ENCODE results near the gene ZNF43.
"Not testable (repeated sequence)": the region's sequence is repeated elsewhere in the genome, so short reads cannot be mapped to it uniquely, and the experiment has no call there.

Gene ZNF43

GRCh38 chr19:21835810-21836444, at the start of gene ZNF43:
ZNF43 (minus strand) TSS chr19:21836182; CDS start chr19:21836038, 144 bp downstream.
- DNase-seq: peak; percentile 89 to 94

DNA sequence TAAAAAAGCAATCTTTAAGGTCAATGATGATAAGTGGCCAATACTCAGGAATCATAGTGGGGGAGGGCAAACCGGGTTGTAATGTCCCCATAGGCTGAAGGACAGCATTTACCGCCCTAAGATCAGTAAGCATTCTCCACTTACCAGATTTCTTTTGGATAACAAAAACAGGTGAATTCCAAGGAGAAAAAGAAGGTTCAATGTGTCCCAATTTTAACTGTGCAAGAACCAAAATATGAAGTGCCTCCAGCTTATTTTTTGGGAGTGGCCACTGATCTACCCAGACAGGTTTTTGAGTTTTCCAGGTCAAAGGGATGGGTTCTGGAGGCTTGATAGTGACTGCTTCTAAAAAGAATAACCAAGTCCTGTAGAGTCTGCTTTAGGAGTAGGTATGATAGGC, 49.5 kb upstream of the ZNF43 start:
- DNase-seq: not testable (repeated sequence)

- DNase-seq: not testable (repeated sequence)
Measured at GRCh38 chr19:21884786-21885185, 48.8 kb upstream of the ZNF43 start.

GRCh38 chr19:21883516-21883915, 47.5 kb upstream of the ZNF43 start:
- no peak for DNase-seq

- DNase-seq: peak in 1 of 2 donors; percentile 22
Measured at GRCh38 chr19:21880761-21881160, 44.8 kb upstream of the ZNF43 start.

DNA sequence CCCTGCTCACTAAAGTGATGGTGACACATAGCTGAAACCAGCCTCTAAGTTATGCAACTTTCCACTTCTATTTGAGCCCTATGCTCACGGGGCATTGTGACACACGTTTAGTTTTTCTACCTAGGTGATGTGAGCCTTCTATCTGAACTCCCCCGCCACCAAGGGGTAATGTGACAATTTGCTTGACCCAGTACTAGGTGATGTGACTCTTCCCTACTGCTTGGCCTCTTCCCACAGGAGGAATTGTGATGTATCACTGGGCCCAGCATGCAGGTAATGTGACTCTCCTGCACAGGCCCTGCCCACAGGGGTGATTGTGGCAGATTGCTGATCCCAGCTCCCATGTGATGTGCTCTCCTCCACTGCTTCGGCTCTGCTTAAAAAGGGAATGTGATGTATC, 42.7 kb upstream of the ZNF43 start:
- no peak for DNase-seq

- DNase-seq: no peak
Measured at GRCh38 chr19:21877976-21878375, 42.0 kb upstream of the ZNF43 start.

GRCh38 chr19:21876608-21877007, 40.6 kb upstream of the ZNF43 start:
- DNase-seq: not testable (repeated sequence)

DNA sequence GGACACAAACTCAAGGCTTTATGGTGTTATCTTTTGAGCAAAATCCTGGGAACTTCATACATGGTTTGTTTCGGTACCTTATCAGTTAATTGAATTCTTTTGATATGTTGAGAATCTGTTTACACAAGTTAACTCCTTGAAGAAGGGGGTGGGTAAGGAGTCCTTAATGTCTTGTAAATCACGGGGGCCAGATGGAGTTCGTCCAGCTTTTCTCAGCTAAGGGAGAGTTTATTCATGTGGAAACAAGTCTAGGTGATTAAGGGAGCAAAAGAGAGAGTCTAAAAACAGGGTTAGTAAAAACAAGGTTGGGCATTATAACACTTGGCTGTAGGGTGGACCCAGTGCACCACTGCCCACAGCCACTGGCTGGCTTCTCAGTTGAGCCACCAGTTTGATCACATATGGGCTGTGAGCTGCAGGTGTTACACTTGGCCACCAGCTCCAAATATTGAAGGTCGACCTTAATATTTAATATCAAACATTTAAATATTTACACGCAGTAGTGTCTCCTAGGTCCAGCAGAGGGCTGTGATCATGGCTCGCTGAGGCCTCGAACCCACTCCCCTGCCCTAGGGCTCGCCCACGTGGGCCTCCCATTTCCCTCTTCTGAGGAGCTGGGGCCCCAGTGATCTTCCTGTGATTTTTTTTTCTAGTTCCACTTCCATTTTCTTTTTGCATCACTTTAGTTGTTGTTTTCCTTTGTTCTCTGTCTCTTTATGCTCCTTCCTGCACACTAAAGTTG, 21.0 kb upstream of the ZNF43 start:
- DNase-seq: no peak

DNA sequence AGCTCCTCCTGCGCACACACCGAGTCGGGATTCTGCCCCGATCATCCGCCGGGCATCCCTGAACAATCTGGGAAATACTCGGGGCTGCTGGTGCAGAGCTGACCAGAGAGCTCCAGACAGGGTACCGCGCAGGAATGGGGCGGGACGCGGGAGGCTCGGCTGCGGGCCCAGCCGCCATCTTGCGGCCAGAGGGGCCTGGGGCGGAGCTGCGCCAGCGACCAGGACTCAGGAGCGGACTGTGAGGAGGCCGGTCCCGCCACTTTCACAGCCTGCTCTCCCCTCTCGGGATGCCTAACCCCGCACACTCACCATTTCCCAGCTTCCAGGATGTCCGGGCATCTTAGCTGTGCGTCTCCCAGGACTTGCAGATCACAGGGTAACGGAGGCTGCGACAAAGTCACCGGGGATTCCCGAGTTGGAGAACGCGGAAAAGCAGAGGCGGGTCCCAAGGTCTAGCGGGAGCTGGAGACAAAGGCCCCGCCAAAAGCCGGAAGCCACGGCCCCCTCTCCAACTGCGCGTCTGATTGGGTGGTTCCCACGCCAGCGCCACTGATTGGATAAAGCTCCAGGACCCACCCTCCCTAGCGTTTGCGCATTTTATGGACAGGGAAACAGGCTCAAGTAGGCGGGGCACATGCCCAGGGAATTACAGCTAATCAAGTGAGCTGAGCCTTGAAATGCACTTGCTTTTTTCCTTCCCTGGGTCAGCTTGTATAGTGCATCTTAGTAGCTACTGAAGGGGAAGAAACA, 15.8 kb upstream of the ZNF43 start:
- peak; percentile 90 for DNase-seq

- DNase-seq: no peak
Measured at GRCh38 chr19:21850656-21851255, 14.8 kb upstream of the ZNF43 start.

GRCh38 chr19:21848706-21849105, 12.7 kb upstream of the ZNF43 start:
- DNase-seq: no peak

- DNase-seq: no peak
Measured at GRCh38 chr19:21843081-21843480, 7.1 kb upstream of the ZNF43 start.

DNA sequence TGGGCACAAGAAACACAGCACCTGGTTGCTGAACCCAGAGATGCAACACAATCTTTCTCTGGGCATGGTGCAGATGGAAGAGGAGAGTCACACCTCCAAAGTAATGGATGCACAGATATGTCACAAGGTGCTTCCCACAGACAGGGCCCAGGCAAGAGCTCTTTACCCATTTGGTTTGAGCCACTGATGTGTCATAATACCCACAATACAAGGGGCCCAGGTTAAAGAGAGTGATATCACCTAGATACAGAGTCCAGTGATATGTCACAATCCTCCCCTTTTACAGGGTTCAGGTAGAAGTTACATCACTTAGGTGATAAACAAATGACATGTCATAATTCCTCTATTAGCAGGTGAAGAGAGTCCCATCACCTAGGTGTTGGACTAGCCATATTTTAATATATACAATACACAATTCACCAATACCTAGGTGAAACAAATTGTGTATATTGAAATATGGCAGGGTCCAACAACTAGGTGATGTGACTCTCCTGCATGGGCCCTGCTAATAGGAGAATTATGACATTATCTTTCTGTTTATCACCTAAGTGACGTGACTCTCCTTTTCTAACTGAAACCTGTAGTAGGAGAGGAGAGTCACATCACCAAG, 5.6 kb upstream of the ZNF43 start:
- DNase-seq: no peak

DNA sequence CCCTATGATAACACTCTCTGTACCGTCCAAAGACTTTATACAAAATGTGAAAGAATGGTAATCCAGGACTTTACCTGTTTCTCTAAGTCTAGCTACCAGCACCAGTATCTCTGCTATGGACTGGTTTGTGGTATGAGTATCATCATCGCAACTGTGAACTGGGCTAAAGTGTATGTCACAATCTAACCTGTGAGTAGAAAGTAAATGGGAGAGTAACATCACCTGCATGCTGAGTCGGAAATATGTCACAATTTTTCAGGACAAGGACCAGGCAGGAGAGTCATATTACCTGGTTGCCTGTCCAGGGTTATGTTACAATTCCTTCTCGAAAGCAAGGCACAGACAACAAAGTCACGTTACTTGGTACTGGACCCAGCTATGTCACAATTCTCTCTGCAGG, 5.1 kb upstream of the ZNF43 start:
- DNase-seq: no peak

GRCh38 chr19:21839976-21840375, 4.0 kb upstream of the ZNF43 start:
- no peak for DNase-seq

DNA sequence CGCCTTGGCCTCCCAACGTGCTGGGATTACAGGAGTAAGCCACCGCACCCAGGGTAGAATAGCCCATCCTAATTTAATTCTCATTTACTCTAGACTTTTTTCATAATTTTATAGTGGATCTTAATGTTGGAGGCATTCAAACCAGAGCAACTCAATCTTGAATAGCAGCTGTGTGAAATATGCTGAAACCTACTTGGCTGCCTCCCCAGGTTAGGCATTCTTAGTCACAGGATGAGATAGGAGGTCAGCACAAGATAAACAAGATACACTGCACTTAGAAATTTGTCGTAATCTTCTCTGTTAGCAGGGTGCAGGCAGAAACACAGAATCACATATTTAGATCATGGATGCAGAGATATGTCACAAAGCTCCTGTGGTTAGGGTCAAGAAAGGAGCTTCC, 2.7 kb upstream of the ZNF43 start:
- no peak for DNase-seq

GRCh38 chr19:21835429-21835809, 563 bp downstream of the ZNF43 start:
- DNase-seq: peak; percentile 26 to 34

DNA sequence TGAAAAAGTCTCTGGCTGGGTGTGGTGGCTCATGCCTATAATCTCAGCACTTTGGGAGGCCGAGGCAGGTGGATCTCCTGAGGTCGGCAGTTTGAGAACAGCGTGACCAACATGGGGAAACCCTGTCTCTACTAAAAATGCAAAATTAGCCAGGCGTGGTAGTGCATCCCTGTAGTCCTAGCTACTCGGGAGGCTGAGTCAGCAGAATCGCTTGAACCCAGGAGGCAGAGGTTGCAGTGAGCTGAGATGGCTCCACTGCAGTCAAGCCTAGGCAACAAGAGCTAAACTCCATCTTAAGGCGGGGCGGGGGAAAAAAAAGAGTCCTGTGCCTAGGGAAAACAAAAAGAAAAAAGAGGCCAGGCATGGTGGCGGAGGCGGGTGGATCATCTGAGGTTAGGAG, 2.2 kb downstream of the ZNF43 start:
- DNase-seq: no peak

DNA sequence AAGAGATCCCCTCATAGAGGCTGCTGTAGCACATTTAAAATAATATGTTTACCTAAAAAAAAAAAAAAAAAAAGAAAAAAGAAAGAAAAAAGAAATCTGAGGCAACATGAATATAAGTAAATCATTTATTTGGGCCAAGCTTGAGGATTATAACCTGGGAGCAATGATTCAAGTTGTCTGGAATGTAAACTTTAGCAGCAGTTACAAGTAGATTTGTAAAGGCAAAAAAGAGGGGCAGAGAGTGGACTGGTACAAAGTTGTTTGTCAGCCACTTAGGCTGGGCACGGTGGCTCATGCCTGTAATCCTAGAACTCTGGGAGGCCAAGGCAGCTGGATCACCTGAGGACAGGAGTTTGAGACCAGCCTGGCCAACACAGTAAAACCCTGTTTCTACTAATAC, 11.3 kb downstream of the ZNF43 start:
- DNase-seq: no peak

DNA sequence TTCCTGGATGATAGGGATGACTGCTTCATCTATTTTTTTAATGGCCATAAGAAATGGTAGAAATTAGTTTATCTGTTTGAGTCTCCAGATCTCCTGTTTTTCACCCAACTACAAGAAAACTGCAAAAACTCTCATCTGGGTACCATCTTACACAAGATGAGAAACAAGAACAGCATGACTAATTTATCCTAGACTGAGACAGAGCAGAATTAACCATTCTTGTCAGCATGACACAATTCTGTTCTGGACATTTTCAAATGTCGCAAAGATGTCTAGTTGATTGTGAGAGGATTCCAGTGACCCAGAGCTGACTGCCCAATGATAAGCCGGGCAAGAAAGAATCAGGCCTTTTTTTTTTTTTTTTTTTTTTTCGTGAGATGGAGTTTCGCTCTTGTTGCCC, 12.8 kb downstream of the ZNF43 start:
- DNase-seq: no peak

DNA sequence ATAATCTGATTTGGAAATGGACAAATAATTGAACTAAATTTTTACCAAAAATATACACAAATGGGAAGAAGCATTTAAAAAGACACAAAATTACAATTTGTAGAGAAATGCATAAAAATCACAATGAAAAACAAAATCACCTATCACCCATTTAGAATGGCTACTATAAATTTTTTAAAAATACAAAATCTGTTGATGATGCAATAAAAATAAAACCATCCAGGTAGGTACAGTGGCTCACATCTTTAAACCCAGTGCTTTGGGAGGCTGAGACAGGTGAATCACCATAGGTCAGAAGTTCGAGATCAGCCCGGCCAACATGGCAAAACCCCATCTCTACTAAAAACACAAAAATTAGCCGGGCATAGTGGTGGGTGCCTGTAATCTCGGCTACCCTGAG, 23.5 kb downstream of the ZNF43 start:
- DNase-seq: no peak

- not testable (repeated sequence) for DNase-seq
Measured at GRCh38 chr19:21808400-21809000, 27.5 kb downstream of the ZNF43 start.
